ENCODE measurements around the gene TIGD3. TPM values are rescaled to one million over a fixed set of nuclear protein-coding genes. Genes with fewer than 3 reads are reported as not detected.

TIGD3 gene
- total and polyA plus RNA-seq, 2 donors (not counting 3 experiments of a cell fraction or from before 2014, with no cell fraction given) = 0.18 to 0.27 TPM

GRCh38 chr11:65400307-65401072, 45.9 kb downstream of the TIGD3 start:
- no peaks in the 10 kb centered on the region for H3K9me3 ChIP-seq (replicated peaks; ENCODE audit: control insufficient read depth, insufficient read depth, low read length)
- DNase-seq (ENCODE audit: low read depth, low spot score) = no peak
- TF ChIP-seq POLR2AphosphoS5 (IDR thresholded peaks at IDR 0.05; ENCODE audit: insufficient read depth, low read depth, low read length) = no peak
- no peak for TF ChIP-seq JUN (IDR thresholded peaks at IDR 0.05; ENCODE audit: borderline replicate concordance, insufficient read depth, insufficient read length, low read depth)
- no peak for TF ChIP-seq POLR2A (IDR thresholded peaks at IDR 0.05; ENCODE audit: low read depth, low read length)
- TF ChIP-seq MYC (IDR thresholded peaks at IDR 0.05; ENCODE audit: low read depth, low read length) = no peak
- TF ChIP-seq CTCF (IDR thresholded peaks at IDR 0.05; ENCODE audit: extremely low read depth in 1 of 2, insufficient read depth in 1 of 2, low read depth in 1 of 2, low read length in 2 of 2) = no peak
- TF ChIP-seq GATA2 (IDR thresholded peaks at IDR 0.05; ENCODE audit: insufficient read depth, insufficient read length, low read depth, low read length) = no peak
- no peak for TF ChIP-seq FOS (IDR thresholded peaks at IDR 0.05; ENCODE audit: borderline replicate concordance, insufficient read depth, low read length)
- TF ChIP-seq MAX (IDR thresholded peaks at IDR 0.05; ENCODE audit: insufficient read depth, insufficient read length) = no peak
- ChIA-PET CTCF (interaction anchor here (1.3 kb wide), 1 partner anchor 19 kb away, joined by 3 read pairs; no protein-coding TSS in a partner anchor), POLR2A (no interaction called here)
- H3K9ac ChIP-seq (replicated peaks; ENCODE audit: extremely low read depth, insufficient read depth, low read length) = no peak overlapping the region
- H3K27me3 ChIP-seq (ENCODE audit: control insufficient read depth in 2 of 2, insufficient read depth in 2 of 2, low read length in 2 of 2) = no peaks in the 10 kb centered on the region
- dilution Hi-C loops (cut with MboI; ENCODE audit: extremely low pct_ligation_motif_present, low sequenced_read_pairs) (no loop called here), intact Hi-C loops (cut with micrococcal nuclease) (no loop called here)
- BruUV-seq (replicated peaks) = no TSS peak
- peaks cover 16 to 56% of the 10 kb centered on the region in 2 experiments for H3K36me3 ChIP-seq (ENCODE audit: control insufficient read depth in 2 of 2, extremely low read depth in 1 of 2, insufficient read depth in 2 of 2, low read length in 2 of 2)
- no peak overlapping the region for H2AFZ ChIP-seq (ENCODE audit: low read depth, low read length)
- no peak overlapping the region for H3K4me3 ChIP-seq (replicated peaks in 1 of 3; ENCODE audit: insufficient read depth in 1 of 3, low read depth in 1 of 3, low read length in 3 of 3)
- peaks cover 2% of the 10 kb centered on the region for H3K79me2 ChIP-seq (ENCODE audit: control insufficient read depth, insufficient read depth, low read length)
- H3K9me1 ChIP-seq (replicated peaks; ENCODE audit: control insufficient read depth, extremely low read depth, insufficient read depth, low read length) = no peaks in the 10 kb centered on the region
- no peaks in the 10 kb centered on the region for H3K4me1 ChIP-seq (ENCODE audit: control insufficient read depth, extremely low read depth, insufficient read depth, low read length)
- no peak for FAIRE-seq
- H3K27ac ChIP-seq (ENCODE audit: insufficient read depth, low read depth, low read length) = no peak overlapping the region
- no peak overlapping the region for H3K4me2 ChIP-seq (ENCODE audit: insufficient read depth, low read length)
- H4K20me1 ChIP-seq (replicated peaks; ENCODE audit: control insufficient read depth, extremely low read depth, insufficient read depth, low read length) = no peaks in the 10 kb centered on the region

Measured in endothelial cell of umbilical vein (primary cell).